Activated CD4-positive, CD25-positive, alpha-beta regulatory T cell treated with anti-CD3 and anti-CD28 coated beads, Interleukin-2, amount 50 U/mL, for 16 hours (primary cell): Measurements from ENCODE around the gene MSTO1.
"Not testable (repeated sequence)": the region's sequence is repeated elsewhere in the genome, so short reads cannot be mapped to it uniquely, and the experiment has no call there.

Source experiments
- DNase-seq: peaks from one replicate; pipeline ENCODE4 v3.0.0-alpha.2; 2020; ENCODE audit warnings: low read depth, low spot score

Gene MSTO1

DNA sequence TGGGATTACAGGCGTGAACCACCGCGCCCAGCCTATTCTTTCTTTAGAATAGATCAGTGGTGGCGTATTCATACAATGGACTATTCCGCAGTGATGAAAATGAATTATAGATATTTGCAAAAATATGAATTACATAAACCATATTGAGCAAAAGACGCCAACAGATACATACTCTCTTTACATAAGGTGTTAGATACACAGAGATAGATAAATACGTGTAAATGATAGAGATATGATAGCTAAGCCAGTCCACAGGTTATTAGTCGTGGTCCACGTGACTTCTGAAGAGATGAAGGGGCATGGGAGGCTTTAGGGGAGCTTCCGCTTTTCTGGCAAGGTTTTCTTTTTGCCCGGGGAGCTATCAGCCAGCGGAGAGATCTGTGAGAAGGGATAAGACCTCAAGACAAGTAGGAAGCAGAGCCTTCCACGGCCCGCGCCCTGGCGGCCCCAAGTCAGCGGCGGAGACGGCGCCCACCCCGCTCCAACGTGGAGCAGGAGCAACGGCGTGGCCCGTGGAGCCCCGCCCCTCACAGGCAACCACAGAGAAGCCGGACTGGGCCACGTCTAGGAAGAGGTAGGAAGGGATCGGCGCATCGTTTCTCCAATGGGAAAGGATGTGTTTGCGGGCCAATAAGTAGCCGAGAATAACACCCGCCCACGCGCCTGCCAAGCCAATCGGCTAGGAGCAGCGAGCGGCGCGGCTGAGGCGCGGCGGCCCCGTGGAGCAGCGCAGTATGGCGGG, at the start of gene MSTO1:
TSS of gene MSTO1 (plus strand) at position 704 of the 742 bp plus-strand sequence. CDS start at position 735, 31 bp downstream.
- peak; percentile 89 for DNase-seq

DNA sequence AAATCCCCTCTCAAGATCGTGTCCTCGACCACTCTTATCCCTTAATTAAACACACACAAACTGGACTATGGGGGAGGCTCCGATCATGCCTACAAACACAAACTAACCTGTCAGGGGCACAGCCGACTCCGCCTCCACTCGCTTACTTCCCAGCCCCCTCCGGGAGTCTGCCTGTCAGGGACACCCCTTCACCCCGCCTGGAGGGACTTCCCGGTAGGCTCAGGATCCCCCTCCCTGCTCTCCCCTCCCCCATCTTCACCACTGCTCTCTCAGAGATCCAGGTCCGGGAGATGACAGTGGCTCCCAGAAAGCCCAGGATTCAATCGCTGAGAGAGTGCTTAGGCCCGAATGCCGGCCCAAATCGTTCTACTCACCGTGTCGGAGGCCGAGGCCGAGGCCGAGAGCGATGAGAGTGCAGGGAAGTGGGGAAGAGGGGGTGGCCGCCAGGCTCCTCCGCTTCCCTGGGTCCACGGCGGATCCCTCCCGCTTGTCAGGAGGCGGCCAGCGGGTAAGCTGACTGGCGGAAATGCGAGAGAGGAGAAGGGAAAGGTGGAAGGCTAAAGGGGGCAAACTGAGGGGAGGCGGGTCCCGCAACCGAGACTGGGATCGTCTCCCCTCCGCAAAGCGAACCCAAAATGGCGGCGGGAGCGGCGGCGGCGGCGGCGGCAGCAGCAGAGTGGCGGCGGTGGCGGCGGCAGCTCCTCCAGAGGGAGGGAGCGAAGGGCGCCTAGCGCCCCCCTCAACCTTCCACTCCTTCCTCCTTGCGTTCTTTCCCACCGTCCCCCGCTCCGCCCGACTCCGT, 48.0 kb upstream of the MSTO1 start:
- peak; percentile 40 for DNase-seq

DNA sequence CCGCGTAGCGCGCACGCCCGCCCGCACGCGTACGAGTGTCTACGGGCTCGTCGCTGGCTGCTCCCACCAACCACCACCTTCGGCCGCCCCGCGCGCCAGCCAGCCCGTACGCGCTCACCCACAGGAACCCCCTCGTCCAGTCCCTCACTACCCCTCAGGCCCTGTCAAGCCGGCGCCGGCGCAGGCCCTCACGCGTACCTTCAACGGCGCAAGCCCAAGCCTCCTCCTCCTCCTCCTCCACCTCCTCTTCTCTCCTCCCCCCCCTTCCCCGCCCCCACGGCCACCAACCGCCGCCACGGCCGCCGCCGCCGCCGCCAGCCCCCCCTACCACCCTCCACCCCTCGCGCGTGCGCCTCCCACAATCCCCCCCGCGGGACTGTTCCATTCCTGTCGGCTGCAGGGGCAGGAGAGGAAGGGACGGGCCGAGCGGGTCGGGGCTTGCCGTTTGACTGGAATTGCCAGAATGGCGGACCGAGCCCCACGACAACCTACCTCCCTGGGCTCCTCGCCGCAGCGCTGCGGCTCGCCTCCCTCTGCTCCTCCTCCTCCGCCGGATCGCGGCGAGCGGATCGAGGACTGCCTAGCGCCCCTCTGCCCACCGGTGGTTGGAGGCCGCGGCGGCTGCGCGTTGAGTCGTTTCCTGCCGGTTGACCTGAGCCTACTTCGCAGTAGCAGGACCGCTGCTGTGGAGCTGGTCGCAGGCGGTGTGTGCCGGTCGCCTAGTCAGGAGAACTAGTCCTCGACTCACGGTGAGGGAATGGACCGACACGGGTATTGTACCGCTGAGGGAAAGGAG, 47.2 kb upstream of the MSTO1 start, which contains the start of gene ASH1L:
TSS of gene ASH1L (minus strand) at position 223 of the 796 bp plus-strand sequence. CDS start 41,284 bp downstream, outside the sequence.
- peak; percentile 90 for DNase-seq

DNA sequence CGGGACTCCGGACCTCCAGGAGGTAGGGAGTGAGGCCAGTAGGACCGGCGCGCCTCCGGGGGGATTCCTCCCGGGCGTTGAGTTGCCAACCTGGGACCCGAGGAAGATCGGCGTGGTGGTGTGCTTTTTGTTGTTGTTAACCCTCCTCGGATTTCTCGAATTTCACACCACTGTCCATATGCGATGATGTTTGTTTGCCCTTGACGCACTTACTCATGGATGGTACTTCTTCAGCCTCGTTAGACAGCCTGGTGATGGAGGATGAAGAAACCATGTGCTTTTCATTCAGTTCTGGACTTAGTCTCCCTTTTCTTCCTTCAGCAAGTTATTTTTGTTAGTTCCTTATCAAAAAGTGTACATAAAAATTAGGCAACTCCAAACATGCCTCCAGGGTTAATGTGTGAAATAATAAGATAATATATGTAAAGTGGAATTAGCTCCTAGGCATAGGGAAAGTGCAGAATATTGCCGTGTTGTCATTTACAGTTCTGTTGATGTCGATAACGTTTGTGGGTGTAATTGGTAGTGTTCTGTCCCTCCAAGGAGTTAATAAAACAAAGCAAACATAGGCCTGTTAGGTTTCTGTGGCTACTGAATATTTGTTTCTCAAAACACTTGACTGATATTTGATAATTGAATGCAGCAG, 46.5 kb upstream of the MSTO1 start:
- DNase-seq, result not testable (repeated sequence)

DNA sequence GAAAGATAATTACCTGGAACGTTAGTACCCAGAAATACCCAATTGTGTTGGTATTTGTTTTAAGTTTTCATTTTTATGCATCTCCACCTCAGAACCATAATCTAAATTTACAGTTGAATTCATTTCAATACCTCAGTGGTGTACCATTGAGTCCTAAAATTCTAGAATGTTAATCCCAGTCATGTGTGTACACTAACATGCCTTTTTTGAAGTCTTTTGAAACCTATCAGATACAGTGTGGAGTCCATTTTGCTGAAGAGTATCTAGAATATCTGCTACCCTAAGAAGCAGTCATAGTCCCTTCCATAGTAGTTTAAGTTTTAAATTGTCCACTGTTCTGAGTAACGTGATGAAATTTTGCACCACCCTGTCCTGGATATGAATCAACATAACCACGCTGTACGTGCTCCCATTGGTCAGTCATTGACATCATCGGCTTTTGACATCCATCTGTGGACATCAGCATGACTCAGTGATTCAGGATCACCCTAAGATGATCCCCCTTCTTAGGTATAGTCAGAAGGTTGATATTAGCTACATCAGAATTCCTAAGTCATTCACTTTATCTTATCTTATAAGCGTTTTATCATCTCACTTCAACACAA, 39.9 kb upstream of the MSTO1 start:
- no peak for DNase-seq

DNA sequence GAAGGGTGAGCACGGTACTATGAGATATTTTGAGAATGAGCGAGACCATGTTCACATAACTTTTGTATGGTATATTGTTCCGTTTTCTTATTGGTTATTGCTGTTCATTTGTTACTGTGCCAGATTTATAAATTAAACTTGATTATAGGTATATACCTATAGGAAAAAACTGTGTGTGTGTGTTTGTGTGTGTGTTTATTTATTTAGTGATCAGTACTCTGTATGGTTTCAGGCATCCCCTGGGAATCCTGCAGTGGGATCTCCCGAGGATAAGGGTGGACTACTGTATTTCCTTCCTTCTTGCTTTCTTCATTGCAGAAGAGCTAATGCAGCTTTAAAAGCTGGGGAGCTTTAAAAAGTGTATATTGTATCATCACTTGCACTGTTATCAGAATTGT, 39.4 kb upstream of the MSTO1 start:
- no peak for DNase-seq

DNA sequence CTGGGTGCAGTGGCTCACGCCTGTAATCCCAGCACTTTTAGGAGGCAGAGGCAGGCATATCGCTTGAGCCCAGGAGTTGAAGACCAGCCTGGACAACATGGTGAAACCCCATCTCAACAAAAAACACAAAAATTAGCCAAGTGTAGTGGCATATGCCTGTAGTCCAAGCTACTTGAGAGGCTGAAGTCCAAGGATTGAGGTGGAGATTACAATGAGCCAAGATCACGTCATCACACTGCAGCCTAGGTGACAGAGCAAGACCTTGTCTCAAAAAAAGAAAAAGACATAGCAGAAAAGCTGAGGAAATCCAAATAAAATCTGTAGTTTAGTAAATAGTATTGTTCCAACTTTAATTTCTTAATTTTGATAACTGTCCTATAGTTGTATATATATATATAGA, 35.9 kb upstream of the MSTO1 start:
- no peak for DNase-seq

DNA sequence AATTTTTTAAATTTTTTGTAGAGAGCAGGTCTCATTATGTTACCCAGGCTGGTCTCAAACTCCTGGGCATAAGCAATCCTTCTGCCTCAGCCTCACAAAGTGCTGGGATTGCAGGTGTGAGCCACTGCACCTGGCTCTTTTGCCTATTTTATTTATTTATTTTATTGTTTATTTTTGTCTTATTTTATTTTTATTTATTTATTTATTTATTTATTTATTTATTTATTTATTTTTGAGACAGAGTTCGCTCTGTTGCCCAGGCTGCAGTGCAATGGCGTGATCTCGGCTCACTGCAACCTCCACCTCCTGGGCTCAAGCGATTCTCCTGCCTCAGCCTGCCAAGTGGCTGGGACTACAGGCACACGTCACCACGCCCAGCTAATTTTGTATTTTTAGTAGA, 34.4 kb upstream of the MSTO1 start:
- not testable (repeated sequence) for DNase-seq

DNA sequence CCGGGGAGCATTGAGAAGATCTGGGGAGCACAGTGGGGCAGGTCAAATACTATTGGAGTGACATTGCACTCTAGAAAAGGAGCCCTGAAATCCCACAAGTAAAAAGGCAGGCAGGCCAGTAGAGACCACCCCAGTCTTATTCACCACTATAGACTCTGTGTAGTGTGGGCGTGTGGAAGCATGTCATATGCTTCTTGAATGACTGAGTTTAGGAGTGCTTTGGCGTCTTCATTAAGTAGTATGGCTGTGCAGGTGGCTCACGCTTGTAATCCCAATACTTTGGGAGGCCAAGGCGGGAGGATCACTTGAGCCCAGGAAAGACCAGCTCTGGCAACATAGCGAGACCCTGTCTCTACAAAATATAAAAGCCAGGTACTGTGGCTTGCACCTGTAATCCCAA, 26.2 kb upstream of the MSTO1 start:
- not testable (repeated sequence) for DNase-seq

DNA sequence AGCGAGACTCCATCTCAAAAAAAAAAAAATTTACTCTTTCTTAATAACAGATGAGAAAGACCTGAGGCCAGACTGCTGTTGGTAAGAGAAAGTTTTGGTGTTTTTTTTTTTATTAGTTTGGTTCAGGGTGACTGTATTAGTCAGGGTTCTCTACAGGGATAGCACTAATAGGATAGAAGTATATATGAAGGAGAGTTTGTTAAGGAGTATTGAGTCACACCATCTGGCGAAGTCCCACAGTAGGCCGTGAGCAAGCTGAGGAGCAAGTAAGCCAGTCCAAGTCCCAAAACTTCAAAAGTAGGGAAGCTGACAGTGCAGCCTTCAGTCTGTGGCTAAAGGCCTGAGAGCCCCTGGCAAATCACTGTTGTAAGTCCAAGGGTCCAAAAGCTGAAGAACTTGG, 20.7 kb upstream of the MSTO1 start:
- not testable (repeated sequence) for DNase-seq

DNA sequence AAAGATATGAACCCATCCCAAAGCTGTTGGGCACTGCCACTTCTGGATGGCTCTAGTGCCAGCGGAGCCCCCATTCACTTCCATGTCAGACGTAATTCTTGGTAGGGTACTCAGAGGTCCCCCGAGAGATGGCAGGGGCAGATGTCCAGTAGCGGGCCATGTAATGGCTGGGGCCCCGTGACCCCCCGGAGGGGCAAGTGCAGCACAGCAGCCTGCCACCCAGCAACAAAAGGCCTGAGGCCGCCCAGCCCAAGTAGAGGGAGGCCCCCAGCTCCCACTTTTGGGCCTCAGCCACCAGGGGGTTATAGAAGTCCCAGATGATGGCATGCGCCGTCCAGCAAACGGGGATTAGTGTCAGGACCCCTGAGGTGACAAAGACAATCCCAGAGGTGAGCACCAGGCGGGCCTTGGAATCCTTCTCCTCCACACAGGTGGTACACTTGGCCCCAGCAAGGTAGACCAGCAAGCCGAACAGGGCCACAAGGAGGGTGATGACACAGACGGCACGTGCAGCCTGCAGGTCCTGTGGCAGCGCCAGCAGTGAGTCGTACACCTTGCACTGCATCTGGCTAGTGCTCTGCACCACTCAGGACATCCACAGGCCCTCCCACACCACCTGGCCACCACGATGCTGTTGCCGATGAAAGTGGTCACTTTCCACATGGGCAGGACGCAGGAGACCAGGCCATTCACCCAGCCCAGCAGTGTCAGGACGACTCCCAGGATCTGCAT, 19.3 kb upstream of the MSTO1 start:
- not testable (repeated sequence) for DNase-seq

DNA sequence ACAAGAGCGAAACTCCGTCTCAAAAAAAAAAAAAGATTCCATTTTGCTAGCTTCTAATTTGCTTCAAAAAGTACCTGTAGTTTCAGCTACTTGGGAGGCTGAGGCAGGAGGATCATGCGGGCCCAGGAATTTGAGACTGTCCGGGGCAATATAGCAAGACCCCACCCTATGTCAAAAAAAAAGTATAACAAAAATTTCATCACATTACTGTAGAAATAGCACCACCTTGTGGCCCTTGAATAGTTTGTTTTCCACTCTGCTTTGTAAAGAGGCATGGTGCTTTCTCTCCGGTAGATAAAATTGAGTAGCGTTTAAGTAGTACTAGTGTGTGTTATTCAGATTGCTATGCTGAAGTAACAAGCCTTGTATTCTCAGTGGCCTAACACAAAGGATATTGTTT, 18.2 kb upstream of the MSTO1 start:
- peak; percentile 10 for DNase-seq

DNA sequence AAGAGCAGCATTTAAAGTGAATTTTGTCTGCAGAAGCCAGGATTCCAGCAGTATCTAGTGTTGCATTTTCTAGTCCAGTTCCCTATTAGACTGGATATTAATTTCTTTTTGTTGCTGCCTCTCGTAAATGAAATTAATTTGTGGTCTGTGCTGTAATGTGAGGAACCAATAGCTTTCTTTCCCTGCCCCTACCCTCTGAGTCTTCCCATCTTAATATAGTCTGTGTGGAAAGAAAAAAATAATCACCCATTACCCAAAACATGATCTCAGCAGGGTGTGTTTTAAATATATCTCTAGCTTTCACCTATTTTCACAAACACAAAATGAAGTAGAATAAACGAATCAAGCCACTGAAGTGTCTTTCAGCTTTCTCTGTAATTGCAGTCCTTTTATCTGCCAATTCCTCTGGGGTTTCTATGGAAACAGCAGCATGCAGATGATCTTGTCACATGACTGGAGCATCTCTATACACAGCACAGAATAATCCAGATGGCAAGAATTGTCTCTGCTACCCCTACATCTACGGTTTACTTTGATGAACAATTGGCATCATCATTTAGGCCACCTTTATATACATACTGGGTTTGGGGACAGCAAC, 14.0 kb upstream of the MSTO1 start:
- not testable (repeated sequence) for DNase-seq

DNA sequence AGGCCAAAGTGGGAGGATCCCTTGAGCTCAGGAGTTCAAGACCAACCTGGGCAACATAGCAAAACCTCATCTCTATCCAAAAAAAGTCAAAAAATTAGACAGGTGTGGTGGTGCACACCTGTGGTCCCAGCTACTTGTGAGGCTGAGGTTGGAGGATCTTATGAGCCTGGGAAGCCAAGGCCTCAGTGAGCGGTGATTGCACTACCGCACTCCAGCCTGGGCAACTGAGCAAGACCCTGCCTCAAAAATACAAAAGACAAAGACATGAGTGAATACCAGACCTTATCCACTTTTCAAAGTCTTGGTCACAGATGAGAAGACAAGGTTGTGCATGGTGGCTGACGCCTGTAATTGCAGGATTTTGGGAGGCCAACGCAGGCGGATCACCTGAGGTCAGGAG, 13.2 kb upstream of the MSTO1 start:
- no peak for DNase-seq

DNA sequence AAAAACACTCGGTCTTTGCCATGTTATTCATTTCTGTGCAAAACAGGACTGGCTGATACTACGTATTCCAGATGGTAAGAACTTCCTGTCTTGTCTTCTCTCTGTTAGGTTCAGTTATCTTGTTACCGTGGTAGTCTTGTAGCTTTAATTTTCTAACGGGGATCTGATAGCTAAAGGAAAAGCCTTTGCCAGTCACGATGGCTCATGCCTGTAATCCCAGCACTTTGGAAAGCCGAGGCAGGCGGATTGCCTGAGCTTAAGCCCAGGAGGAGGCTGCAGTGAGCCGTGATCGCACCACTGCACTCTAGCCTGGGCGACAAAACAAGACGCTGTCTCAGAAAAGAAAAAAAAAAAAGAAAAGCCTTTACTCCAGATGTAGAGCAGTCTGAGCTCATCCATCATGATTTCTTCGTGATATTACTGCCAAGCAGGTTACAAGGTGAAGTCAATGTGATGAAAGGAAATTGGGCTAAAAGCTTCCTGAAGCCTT, 11.1 kb upstream of the MSTO1 start:
- no peak for DNase-seq

DNA sequence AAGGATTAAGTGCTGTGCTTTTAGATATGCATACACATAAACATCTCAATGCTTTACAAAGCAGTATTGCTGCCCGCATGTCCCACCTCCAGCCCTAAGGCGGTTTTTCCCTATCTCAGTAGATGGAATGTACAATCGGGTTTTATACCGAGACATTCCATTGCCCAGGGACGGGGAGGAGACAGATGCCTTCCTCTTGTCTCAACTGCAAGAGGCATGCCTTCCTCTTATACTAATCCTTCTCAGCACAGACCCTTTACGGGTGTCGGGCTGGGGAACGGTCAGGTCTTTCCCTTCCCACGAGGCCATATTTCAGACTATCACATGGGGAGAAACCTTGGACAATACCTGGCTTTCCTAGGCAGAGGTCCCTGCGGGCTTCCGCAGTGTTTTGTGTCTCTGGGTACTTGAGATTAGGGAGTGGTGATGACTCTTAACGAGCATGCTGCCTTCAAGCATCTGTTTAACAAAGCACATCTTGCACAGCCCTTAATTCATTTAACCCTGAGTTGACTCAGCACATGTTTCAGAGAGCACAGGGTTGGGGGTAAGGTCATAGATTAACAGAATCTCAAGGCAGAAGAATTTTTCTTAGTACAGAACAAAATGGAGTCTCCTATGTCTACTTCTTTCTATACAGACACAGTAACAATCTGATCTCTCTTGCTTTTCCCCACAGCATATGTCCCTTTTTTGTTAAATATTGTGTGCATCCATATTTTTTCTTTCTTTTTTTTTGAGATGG, 10.0 kb upstream of the MSTO1 start:
- not testable (repeated sequence) for DNase-seq

DNA sequence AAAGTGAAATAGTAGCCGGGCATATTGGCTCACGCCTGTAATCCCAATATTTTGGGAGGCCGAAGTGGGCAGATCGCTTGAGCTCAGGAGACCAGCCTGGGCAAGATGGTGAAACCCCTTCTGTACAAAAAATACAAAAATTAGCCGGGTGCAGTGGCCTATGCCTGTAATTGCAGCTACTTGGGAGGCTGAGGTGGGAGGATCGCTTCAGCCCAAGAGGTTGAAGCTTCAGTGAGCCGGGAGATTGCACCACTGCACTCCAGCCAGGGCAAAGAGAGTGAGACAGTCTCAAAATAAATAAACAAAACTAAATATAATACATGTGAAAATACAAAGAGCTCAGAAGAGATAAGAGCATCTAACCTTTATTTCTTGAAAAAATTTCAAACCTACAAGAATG, 2.3 kb upstream of the MSTO1 start:
- DNase-seq, result no peak

DNA sequence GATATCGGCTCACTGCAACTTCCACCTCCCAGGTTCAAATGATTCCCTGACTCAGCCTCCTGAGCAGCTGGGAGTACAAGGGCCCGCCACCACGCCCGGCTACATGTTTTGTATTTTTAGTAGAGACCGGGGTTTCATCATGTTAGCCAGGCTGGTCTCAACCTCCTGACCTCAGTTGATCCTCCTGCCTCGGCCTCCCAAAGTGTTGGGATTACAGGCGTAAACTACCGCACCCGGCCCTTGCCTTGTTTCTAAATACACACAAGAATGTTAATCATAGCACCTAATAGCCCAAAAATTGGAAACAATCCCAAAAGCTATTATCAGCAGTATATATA, 1.2 kb upstream of the MSTO1 start:
- no peak for DNase-seq

DNA sequence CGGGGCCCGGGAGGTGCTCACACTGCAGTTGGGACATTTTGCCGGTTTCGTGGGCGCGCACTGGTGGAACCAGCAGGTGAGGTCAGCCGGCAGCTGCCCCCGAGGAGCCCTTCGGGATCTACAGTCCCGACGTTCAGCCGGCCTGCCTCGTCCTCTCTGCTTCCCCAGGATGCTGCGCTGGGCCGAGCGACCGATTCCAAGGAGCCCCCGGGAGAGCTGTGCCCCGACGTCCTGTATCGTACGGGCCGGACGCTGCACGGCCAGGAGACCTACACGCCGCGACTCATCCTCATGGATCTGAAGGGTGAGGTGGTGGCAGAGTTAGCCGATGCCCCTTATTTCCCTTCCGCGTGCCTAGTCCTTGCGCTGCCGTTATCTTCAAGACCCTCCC, 234 bp downstream of the MSTO1 start:
- DNase-seq, result not testable (repeated sequence)
